Naive thymus-derived CD4-positive, alpha-beta T cell (primary cell): Measurements from ENCODE around the gene NR2C2. TPM values are rescaled to one million over a fixed set of nuclear protein-coding genes. Genes with fewer than 3 reads are reported as not detected.

Experiments
- ATAC-seq: fragments of 150-1000 bp; cut with Tn5 transposase; 2 replicates; pipeline ENCODE4 v1.10.0; 2021; ENCODE audit warnings: mild to moderate bottlenecking, moderate library complexity
- CTCF ChIA-PET: fragments of 350-600 bp; sonication (Branson Sonifier 250); formaldehyde crosslinking; loops from one replicate; lab custom pipeline; 2021; ENCODE audit warnings: antibody characterized with exemption; lab: Charles Lee
- POLR2A ChIA-PET: fragments of 350-600 bp; sonication (Branson Sonifier 250); formaldehyde crosslinking; loops from one replicate; lab custom pipeline; 2021; ENCODE audit warnings: antibody characterized with exemption, inconsistent platforms; lab: Charles Lee
- DNase-seq, 9 donors: peaks; one replicate each; pipeline versions ENCODE4 v3.0.0 to v3.0.0-alpha.2; 2020 to 2022; ENCODE audit warnings: mixed read lengths in 1 of 9
- H3K27ac ChIP-seq: one replicate; pipeline ENCODE4 v1.7.0; 2013; ENCODE audit warnings: mild to moderate bottlenecking, low read depth, low read length, moderate library complexity
- H3K27me3 ChIP-seq, 2 donors: one replicate each; pipeline ENCODE4 v1.7.0; 2013; ENCODE audit warnings: low read length in 2 of 2, mild to moderate bottlenecking in 2 of 2, moderate library complexity in 2 of 2; ENCODE audit not compliant: control insufficient read depth in 2 of 2, insufficient read depth in 2 of 2
- H3K36me3 ChIP-seq, 3 experiments: 1 replicate in 2 of 3; 2 replicates in 1 of 3; pipeline ENCODE4 v1.7.0; 2013; ENCODE audit warnings: low read length in 3 of 3, mild to moderate bottlenecking in 3 of 3, moderate library complexity in 1 of 3; ENCODE audit not compliant: insufficient read depth in 3 of 3, control insufficient read depth in 2 of 3
- H3K4me1 ChIP-seq, 2 donors: one replicate each; pipeline ENCODE4 v1.7.0; 2013; ENCODE audit warnings: low read length in 2 of 2, mild to moderate bottlenecking in 2 of 2, moderate library complexity in 1 of 2; ENCODE audit not compliant: control insufficient read depth in 2 of 2, insufficient read depth in 2 of 2
- H3K4me3 ChIP-seq: 2 replicates; pipeline ENCODE4 v1.7.0; 2013; ENCODE audit warnings: mild to moderate bottlenecking, low read length
- H3K9me3 ChIP-seq, 3 experiments: 1 replicate in 2 of 3; 2 replicates in 1 of 3; pipeline ENCODE4 v1.7.0; 2013; ENCODE audit warnings: low read length in 3 of 3; ENCODE audit not compliant: control insufficient read depth in 2 of 3
- H3K27ac Mint-ChIP-seq, 9 donors: one replicate each; pipeline ENCODE4 v1.8.0; 2020 to 2022; ENCODE audit warnings: mixed read lengths in 9 of 9, mild to moderate bottlenecking in 8 of 9, moderate library complexity in 5 of 9, inconsistent platforms in 2 of 9
- H3K27me3 Mint-ChIP-seq, 5 donors: one replicate each; pipeline ENCODE4 v1.8.0; 2021 to 2022; ENCODE audit warnings: mixed read lengths in 5 of 5, mild to moderate bottlenecking in 1 of 5
- H3K36me3 Mint-ChIP-seq, 5 donors: one replicate each; pipeline ENCODE4 v1.8.0; 2020 to 2022; ENCODE audit warnings: mixed read lengths in 5 of 5, mild to moderate bottlenecking in 3 of 5, inconsistent platforms in 1 of 5
- H3K4me1 Mint-ChIP-seq, 7 donors: one replicate each; pipeline ENCODE4 v1.8.0; 2020 to 2022; ENCODE audit warnings: mixed read lengths in 7 of 7, mild to moderate bottlenecking in 3 of 7, inconsistent platforms in 1 of 7
- H3K4me3 Mint-ChIP-seq, 10 donors: one replicate each; pipeline ENCODE4 v1.8.0; 2020 to 2022; ENCODE audit warnings: mild to moderate bottlenecking in 10 of 10, mixed read lengths in 10 of 10, moderate library complexity in 6 of 10, inconsistent platforms in 2 of 10
- H3K9me3 Mint-ChIP-seq, 11 donors: one replicate each; pipeline ENCODE4 v1.8.0; 2020 to 2022; ENCODE audit warnings: mixed read lengths in 11 of 11, mild to moderate bottlenecking in 4 of 11, inconsistent platforms in 1 of 11, moderate library complexity in 1 of 11
- intact Hi-C, 2 donors: fragments of 100-400 bp; cut with micrococcal nuclease; formaldehyde crosslinking; loops; one replicate each; pipeline ENCODE4 v1.15.1; 2023
- polyA plus RNA-seq, 2 donors: library from polyadenylated mRNA; unstranded; fragments of 300-500 nt; fragmentation: Illumina TruSeq; gene quantifications; one replicate each; pipeline ENCODE4 v1.2.3, GENCODE V29; 2021
- total RNA-seq, 6 experiments: library from RNA in 5 of 6; stranded (reverse) in 5 of 6; gene quantifications; 1 replicate in 5 of 6; 2 replicates in 1 of 6; pipeline ENCODE4 v1.2.3 and lab custom pipeline; 2021 to 2026

The NR2C2 gene
- total and polyA plus RNA-seq, 7 experiments from 2014 or later = 12.7 to 96.3 (median 55.7) TPM

GRCh38 chr3:14984581-14985113 is 37.3 kb downstream of the NR2C2 start:
- Histone ChIP-seq H3K4me1 (peaks cover 3 to 10% of the 10 kb centered on the region in 2 donors), H3K4me3 (no peak overlapping the region), H3K36me3 (no peaks in the 10 kb centered on the region), H3K27ac (no peak overlapping the region), H3K27me3 (no peaks in the 10 kb centered on the region), H3K9me3 (no peaks in the 10 kb centered on the region)
- H3K27me3 Mint-ChIP-seq = no peaks in the 10 kb centered on the region
- ChIA-PET CTCF (no interaction called here), POLR2A (no interaction called here)
- peaks cover 18 to 65% (median 53%) of the 10 kb centered on the region in 7 donors for H3K4me1 Mint-ChIP-seq
- no peak overlapping the region for H3K4me3 Mint-ChIP-seq
- peaks cover 6 to 29% (median 18%) of the 10 kb centered on the region in 5 donors for H3K36me3 Mint-ChIP-seq
- H3K27ac Mint-ChIP-seq = no peak overlapping the region
- H3K9me3 Mint-ChIP-seq = peaks cover 0 to 9% (median 2%) of the 10 kb centered on the region in 11 donors
- no peak for DNase-seq
- intact Hi-C loops = no loop called here
- no peak for ATAC-seq

- DNase-seq = peak in 3 of 9 donors; percentile 2 to 11 (median 7)
- ATAC-seq = peak; percentile 78
- H3K36me3 ChIP-seq = no peaks in the 10 kb centered on the region
- Mint-ChIP-seq H3K4me3 (no peak overlapping the region), H3K36me3 (peaks cover 6 to 15% (median 13%) of the 10 kb centered on the region in 5 donors), H3K27ac (peak overlapping the region in 5 of 9 donors; percentile 8 to 73 (median 38)), H3K4me1 (peaks cover 26 to 86% (median 74%) of the 10 kb centered on the region in 7 donors), H3K27me3 (no peaks in the 10 kb centered on the region), H3K9me3 (peaks cover 0 to 9% (median 2%) of the 10 kb centered on the region in 11 donors)
- peaks cover 3 to 10% of the 10 kb centered on the region in 2 donors for H3K4me1 ChIP-seq
- no peaks in the 10 kb centered on the region for H3K9me3 ChIP-seq
- ChIA-PET POLR2A (no interaction called here), CTCF (interaction anchor here (0.6 kb wide), 1 partner anchor 22 kb away, joined by 4 read pairs; no protein-coding TSS in a partner anchor)
- intact Hi-C loops = no loop called here
- no peak overlapping the region for H3K27ac ChIP-seq
- H3K27me3 ChIP-seq = no peaks in the 10 kb centered on the region
- H3K4me3 ChIP-seq = no peak overlapping the region
Observed at GRCh38 chr3:14988988-14989394, 41.6 kb downstream of the NR2C2 start.

- H3K27me3 ChIP-seq = no peaks in the 10 kb centered on the region
- no peak overlapping the region for H3K4me3 ChIP-seq
- H3K27ac Mint-ChIP-seq = peak overlapping the region in 7 of 9 donors; percentile 13 to 71 (median 64)
- H3K4me1 Mint-ChIP-seq = peaks cover 26 to 79% (median 67%) of the 10 kb centered on the region in 7 donors
- H3K9me3 Mint-ChIP-seq = peaks cover 0 to 1% (median 0%) of the 10 kb centered on the region in 11 donors
- no peaks in the 10 kb centered on the region for H3K27me3 Mint-ChIP-seq
- no peaks in the 10 kb centered on the region for H3K36me3 ChIP-seq
- POLR2A ChIA-PET = no interaction called here
- intact Hi-C loops = no loop called here
- H3K4me1 ChIP-seq = peaks cover 3 to 10% of the 10 kb centered on the region in 2 donors
- H3K36me3 Mint-ChIP-seq = peaks cover 0 to 8% (median 2%) of the 10 kb centered on the region in 5 donors
- CTCF ChIA-PET = no interaction called here
- H3K27ac ChIP-seq = no peak overlapping the region
- H3K9me3 ChIP-seq = no peaks in the 10 kb centered on the region
- H3K4me3 Mint-ChIP-seq = peak overlapping the region in 2 of 10 donors; percentile 13 to 15
- DNase-seq (no peak), ATAC-seq (no peak)
Observed at GRCh38 chr3:14989943-14990779, 42.8 kb downstream of the NR2C2 start.

DNA sequence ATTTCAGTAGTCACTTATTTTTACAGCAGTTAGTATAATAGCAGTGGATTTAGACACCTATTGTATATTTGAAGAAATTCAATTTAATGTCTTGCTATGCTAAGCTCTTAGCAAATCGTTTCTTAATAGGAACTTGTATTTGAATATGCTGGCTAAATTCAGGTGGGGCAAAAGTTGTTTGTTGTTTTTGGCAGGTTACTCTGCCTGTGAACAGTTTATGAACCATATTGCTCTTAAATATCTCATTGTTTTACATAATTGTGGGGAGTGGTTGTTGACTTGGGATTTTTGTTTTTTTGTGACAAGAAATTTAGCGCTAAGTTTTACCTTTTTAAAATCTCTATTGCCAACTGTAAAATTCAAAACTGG is 43.4 kb downstream of the NR2C2 start:
- Mint-ChIP-seq H3K36me3 (peaks cover 0 to 13% (median 6%) of the 10 kb centered on the region in 5 donors), H3K27ac (peak overlapping the region in 7 of 9 donors; percentile 6 to 71 (median 25)), H3K9me3 (no peaks in the 10 kb centered on the region), H3K4me1 (peaks cover 26 to 78% (median 66%) of the 10 kb centered on the region in 7 donors), H3K4me3 (no peak overlapping the region), H3K27me3 (no peaks in the 10 kb centered on the region)
- Histone ChIP-seq H3K4me3 (no peak overlapping the region), H3K27me3 (no peaks in the 10 kb centered on the region), H3K36me3 (no peaks in the 10 kb centered on the region), H3K9me3 (no peaks in the 10 kb centered on the region), H3K27ac (no peak overlapping the region), H3K4me1 (peaks cover 3 to 10% of the 10 kb centered on the region in 2 donors)
- intact Hi-C loops = no loop called here
- DNase-seq (no peak), ATAC-seq (no peak)
- ChIA-PET POLR2A (no interaction called here), CTCF (no interaction called here)

DNA sequence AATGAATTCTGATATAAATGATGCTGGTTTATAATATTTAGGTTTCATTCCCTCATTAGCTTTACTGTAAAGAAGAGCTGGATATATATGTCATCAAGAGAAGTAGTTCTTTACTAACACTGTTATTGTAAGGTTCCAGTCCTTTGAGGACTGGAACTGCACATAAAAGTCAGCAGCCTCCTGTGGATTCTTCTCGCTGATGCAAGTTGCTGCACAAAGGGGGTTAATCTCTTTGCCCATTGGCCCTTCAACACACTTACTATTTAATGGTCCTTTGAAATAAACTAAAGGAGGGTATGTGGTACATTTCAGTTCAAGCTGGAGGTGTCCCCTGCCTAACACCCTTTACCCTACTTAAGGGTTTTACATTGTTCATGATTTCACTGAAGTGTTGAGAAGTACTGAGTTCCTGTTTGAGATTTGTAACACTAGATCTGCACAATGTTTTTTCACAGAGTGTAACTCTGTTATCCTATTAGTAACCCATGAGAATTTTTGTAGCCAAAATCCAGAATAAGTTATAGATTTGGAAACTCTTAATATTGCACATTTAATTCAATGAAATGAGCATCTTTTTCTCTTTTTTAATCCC is 43.9 kb downstream of the NR2C2 start:
- Mint-ChIP-seq H3K27me3 (no peaks in the 10 kb centered on the region), H3K4me3 (no peak overlapping the region), H3K36me3 (peaks cover 0 to 15% (median 9%) of the 10 kb centered on the region in 5 donors), H3K4me1 (peaks cover 24 to 75% (median 61%) of the 10 kb centered on the region in 7 donors), H3K9me3 (no peaks in the 10 kb centered on the region), H3K27ac (peak overlapping the region in 6 of 9 donors; percentile 6 to 71 (median 22))
- intact Hi-C loops = no loop called here
- Histone ChIP-seq H3K27me3 (no peaks in the 10 kb centered on the region), H3K4me3 (no peak overlapping the region), H3K9me3 (no peaks in the 10 kb centered on the region), H3K4me1 (peaks cover 3 to 9% of the 10 kb centered on the region in 2 donors), H3K27ac (no peak overlapping the region), H3K36me3 (no peaks in the 10 kb centered on the region)
- DNase-seq (no peak), ATAC-seq (no peak)
- POLR2A ChIA-PET = no interaction called here
- CTCF ChIA-PET = no interaction called here

- no peak overlapping the region for H3K27ac ChIP-seq
- Mint-ChIP-seq H3K27me3 (no peaks in the 10 kb centered on the region), H3K36me3 (peaks cover 0 to 21% (median 9%) of the 10 kb centered on the region in 5 donors), H3K27ac (peak overlapping the region in 7 of 9 donors; percentile 13 to 73 (median 59)), H3K9me3 (no peaks in the 10 kb centered on the region), H3K4me1 (peaks cover 18 to 69% (median 55%) of the 10 kb centered on the region in 7 donors), H3K4me3 (no peak overlapping the region)
- ATAC-seq = no peak
- H3K27me3 ChIP-seq = no peaks in the 10 kb centered on the region
- peaks cover 3 to 6% of the 10 kb centered on the region in 2 donors for H3K4me1 ChIP-seq
- ChIA-PET CTCF (no interaction called here), POLR2A (no interaction called here)
- no peaks in the 10 kb centered on the region for H3K9me3 ChIP-seq
- DNase-seq = no peak
- no peaks in the 10 kb centered on the region for H3K36me3 ChIP-seq
- no peak overlapping the region for H3K4me3 ChIP-seq
- intact Hi-C loops = no loop called here
Observed at GRCh38 chr3:14991818-14992612, 44.6 kb downstream of the NR2C2 start.
